ENCODE measurements around the gene ABHD16A.

ABHD16A gene

DNA sequence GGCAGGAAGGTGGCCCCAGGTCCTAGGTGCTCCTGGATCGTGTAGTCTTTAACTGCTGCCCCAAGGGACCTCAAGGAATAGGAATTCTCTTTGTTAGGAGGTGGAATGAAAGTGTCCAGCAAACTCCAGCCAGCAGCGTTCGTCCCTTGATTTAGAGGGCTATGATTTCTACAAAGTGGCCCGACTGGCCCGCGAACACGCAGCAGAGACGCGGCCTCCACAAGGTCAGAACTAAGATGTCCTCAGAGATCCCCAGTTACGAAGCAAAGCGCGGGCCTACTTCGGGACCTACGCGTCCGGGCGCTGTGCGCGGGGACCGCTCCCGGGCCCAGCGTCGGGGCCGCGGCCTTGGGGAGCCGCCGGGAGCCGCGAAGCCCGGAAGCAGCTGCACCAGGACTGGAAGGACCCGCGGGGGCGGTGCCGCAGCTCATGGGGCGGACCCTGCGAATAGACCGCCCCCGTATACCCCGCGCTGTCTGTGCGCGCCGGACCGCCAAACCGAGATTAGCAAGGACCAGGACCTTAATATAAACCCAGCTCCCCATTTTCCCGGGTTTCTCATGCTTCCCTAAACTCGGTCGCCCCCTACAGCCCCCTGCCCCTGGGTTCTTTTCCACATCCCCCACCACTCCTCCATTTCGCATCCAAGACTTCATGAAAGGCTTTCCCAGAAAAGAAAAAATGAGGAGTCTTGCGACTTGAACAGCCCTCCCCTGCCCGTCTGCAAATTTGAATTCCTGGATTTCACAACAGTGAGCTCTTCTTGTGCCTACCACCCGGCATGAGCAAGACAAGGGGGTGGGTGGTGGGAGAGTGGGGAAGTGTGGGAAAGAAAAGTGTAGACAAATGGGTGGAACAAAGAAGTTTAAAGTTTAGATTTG is 42.5 kb downstream of the ABHD16A start, which contains the start of gene C6orf47:
Gene C6orf47, minus strand, starts transcription at position 398 of the 881 bp plus-strand sequence. CDS start 831 bp downstream, outside the sequence.
- DNase-seq: peak; percentile 90

- no peak for DNase-seq
Observed at GRCh38 chr6:31659649-31660380, 43.3 kb downstream of the ABHD16A start.

DNA sequence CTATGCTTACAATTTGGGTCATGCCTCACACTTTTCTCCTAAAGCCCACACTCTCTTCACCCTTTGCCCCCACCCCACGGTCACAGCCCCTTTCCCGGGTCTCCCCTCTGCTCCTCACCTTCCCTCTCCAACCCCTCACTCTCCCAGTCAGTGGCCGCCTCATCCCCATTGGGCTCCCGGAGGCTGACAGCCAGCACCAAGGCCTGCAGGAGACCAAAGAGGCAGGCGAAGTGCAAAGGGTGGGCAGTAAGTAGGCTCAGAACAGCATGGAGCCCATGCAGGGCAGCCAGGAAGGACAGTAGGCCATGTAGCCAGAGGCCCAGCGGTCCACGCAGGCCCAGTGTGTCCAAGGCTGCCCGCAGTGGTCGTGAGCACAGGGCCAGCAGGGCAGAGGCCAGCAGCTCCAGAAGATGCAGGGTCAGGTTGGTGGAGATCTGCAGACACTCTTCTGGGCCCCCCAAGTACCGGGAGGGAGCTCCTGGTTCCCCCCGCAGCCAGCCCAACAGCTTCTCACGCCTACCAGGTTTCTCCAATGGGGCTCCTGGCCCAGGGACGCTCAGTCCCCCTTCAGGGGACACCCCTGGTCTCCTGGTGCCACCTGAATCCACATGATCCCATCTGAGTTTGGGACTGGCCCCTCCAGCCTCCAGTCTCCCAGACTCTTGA is 44.0 kb downstream of the ABHD16A start:
- no peak for DNase-seq

GRCh38 chr6:31658158-31658688 is 44.9 kb downstream of the ABHD16A start:
- DNase-seq: no peak

DNA sequence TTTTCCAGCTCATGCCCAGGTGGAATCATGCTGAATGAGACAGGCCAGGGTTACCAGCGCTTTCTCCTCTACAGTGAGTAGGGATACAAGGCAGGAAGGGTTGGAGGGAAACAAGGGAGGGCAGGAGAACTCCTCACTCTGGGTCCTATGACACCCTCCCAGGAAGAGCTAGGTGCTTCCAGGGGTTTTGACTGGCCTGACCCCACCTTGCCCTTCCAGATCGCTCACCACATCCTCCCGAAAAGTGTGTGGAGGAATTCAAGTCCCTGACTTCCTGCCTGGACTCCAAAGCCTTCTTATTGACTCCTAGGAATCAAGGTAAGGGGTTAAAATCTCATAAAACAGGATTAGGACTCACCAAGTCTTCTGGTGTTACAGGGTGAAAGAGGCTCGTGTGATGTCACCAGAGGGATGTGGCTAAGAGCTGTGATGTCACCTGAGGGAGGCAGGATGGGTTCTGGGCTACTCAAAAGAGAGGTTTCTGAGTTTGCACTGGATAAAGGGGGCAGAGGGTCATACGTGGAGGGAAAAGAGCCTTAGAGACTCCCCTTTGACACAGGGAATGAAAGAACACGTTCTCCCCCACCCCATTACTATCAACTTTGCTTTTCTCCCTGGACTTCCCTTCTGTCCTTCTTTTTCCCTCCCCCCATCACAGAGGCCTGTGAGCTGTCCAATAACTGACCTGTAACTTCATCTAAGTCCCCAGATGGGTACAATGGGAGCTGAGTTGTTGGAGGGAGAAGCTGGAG is 45.5 kb downstream of the ABHD16A start:
- no peak for DNase-seq

DNA sequence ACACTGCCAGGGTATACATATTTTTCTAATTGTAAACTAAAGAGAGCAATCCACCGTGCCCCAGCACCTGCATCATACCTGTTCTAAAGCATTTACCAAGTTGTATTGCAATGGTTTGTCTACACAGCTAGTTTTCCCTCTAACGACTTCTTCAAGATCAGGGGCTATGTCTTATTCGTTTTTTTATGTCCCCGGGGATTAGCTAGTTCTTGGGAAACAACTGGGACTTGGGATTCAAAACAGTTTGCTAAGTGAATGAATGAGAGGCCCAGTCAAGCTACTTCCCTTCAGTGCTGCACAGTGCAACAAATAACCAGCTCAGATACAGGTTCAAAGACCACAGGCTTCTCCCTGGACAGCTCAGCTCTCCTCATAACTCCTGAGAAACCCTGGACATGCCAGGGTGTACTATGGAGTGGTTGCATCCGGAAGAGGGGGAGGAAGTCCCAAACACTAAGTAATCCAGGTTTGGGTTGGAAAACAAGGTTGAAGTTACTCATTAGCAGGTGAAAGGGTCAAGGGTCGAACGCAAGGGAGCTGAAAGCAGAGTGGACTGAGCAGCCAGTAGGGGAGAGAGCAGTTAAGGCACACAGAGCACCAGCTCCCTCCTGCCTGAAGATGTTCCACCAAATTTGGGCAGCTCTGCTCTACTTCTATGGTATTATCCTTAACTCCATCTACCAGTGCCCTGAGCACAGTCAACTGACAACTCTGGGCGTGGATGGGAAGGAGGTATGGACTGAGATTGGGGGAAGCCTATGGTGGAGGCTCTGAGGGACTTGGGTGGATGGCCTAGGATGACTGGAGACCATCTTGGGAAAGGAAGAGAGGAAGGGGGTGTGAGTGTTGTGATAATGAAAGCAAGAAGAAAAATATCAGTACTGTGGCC is 47.5 kb downstream of the ABHD16A start, which contains the start of gene APOM:
Gene APOM, plus strand, starts transcription at position 546 of the 889 bp plus-strand sequence. Its CDS starts 73 bp downstream, at position 619.
- DNase-seq: no peak

GRCh38 chr6:31654574-31655348 is 48.4 kb downstream of the ABHD16A start:
- DNase-seq: no peak

DNA sequence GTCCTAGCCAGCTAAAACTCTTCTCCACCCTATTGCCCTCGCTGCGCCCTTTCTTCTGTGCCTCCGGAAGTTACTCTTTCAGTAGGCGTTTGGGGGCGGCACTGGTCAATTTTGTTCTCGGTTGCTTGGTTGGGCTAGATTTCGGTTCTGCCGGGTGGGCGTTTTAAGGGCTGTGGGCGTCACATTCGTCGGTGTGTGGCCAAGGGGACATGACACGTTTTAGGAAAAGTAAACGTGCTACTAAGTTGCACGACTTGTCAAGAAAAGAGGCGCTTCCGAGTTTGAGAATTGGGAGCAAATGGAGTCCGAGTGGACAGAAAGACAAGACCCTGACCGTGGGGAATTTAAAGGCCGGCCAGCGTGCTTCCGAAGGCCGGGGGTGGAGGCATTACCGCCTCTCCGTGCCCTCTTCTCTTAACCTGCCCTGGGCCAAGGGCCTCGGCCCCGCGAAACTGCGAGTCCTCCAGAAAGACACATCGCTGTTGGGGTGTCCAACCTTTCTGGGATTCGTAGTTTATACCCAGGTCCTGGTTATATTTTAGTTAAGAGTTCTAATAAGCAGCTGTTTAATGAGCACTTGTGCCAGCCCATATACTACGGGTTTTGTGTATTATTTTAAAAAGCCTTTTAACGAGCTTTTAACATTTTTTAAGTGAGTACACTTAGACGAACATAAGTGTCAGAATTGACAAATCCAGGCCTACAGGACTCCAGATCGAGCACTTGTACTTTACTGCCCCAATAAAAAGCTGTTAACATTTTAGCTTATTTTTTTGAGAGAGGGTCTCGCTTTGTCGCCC is 50.0 kb downstream of the ABHD16A start:
- no peak for DNase-seq

GRCh38 chr6:31651602-31652191 is 51.4 kb downstream of the ABHD16A start:
- DNase-seq: no peak

GRCh38 chr6:31645325-31645724 is 57.8 kb downstream of the ABHD16A start:
- DNase-seq: no peak

DNA sequence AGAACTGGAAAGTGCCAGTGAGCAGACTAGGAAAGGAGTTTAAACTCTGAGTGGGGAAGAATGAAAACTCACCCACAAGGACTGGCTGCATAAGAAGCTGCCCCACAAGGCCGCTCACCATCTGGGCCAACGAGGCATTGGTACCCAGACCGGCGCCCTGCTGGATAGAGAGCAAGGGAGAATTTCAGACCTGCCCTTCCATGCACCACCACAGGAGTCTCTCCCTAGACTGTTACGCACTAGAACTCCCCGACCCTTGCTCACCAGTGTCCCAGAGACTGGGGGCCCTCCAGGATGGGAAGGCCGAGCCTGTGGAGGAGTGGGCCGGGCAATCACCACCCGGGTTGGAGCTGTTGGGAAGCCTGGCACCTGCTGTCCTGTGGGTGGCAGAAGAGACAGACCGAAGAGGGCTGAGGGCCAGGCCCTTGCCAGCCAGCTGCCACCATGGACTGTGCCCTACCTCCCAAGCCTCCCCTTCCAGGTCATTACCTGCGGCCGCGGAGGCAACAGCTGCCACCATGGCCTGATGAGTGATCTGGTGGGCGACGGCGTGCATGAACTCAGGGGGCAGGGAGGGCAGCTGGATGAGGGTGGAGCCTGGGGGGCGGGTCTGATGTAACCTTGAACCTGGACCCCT is 59.2 kb downstream of the ABHD16A start:
- DNase-seq: no peak

DNA sequence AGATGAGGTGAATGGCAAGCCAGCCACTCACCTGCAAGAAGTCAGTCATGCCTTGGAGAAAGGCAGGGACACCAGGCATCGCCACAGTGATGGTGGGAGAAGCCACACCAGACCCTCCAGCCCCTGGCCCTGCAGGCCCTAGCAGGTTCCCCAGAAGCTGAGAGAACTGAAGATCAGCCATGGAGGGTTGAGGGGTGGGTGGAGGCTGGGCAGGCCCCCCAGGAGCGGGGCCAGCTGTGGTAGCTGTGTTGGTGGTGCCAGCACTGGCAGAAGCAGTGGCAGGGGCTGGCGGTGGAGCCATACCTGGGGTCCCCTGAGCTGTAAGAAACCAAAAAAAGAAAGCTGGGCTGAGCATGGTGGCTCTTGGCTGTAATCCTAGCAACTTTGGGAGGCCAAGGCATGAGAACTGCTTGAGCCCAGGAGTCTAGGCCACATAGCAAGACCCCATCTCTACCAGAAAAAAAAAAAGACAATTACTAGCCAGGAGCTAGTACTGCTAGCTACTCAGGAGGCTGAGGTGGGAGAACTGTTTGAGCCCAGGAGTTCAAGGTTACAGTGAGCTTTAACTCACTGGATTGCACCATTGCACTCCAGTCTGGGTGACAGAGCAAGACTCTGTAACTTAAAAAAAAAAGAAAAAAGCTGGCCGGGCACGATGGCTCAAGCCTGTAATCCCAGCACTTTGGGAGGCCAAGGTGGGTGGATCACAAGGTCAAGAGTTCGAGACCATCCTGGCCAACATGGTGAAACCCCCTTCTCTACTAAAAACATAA is 60.1 kb downstream of the ABHD16A start:
- DNase-seq: no peak

DNA sequence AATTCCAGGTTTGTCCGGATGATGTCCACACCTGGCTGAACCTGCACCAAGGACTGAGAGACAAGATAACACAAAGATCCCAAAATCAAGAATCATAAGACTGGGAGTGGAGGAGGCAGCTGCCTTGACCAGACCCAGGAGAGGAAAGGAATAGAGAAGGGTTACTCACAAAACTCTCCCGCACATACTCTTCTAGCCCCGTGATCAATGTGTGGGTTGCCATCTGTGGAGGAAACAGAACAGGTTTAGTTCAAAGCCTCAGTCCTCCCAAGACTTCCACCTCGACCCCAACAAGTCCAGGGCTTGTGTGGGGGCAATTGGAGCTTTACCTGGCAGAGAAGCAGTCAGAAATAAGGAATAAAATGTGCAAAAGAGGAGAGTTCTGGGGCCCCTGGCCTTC is 61.8 kb downstream of the ABHD16A start:
- no peak for DNase-seq

DNA sequence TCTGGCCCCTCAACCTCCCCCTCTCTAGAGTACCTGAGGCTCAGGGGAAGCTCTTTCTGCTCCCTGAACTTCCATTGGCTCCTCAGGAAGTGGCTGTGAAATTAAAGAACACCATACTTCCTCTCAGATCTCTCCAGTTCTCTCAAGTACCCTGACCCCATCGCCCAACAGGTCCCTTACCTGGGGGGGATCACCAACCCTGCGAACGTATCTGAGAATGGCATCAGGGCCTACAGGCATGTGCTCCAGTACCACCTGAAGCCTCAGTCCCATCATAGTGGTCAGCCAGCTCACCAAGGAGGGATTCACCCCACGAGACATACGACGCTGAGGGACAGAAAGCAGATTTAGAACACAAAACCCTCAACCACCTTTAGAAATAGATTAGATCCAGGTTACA is 62.5 kb downstream of the ABHD16A start:
- no peak for DNase-seq

- DNase-seq: no peak
Observed at GRCh38 chr6:31639449-31639861, 63.7 kb downstream of the ABHD16A start.

- DNase-seq: no peak
Observed at GRCh38 chr6:31639043-31639442, 64.1 kb downstream of the ABHD16A start.

All from eye (tissue), 1 donor.